Right lobe of liver (tissue), 6 donors: ENCODE measurements around the gene PDCD2. TPM values are rescaled to one million over a fixed set of nuclear protein-coding genes. Genes with fewer than 3 reads are reported as not detected.

Experiments used
- ATAC-seq, 4 donors: fragments of 200-7000 bp; cut with Tn5 transposase; one replicate each; pipeline ENCODE4 v1.9.1; 2020; ENCODE audit warnings: mild to moderate bottlenecking in 4 of 4, moderate library complexity in 4 of 4
- DNase-seq, 3 donors: peaks; one replicate each; pipeline ENCODE4 v3.0.0-alpha.2; 2020
- H3K27ac ChIP-seq, 3 donors: fragments of 200-600 bp; one replicate each; pipeline ENCODE4 v1.8.0; 2022
- H3K27me3 ChIP-seq, 2 donors: fragments of 200-600 bp; one replicate each; pipeline ENCODE4 v1.8.0; 2022
- H3K36me3 ChIP-seq, 4 donors: fragments of 200-600 bp; sonication (generic) in 1 of 4; one replicate each; pipeline versions ENCODE4 v1.5.1 to v1.8.0; 2017 to 2022; ENCODE audit warnings: control low read depth in 1 of 4
- H3K4me1 ChIP-seq, 4 donors: fragments of 200-600 bp; sonication (generic) in 1 of 4; one replicate each; pipeline versions ENCODE4 v1.5.1 to v1.8.0; 2017 to 2022; ENCODE audit warnings: control low read depth in 1 of 4
- H3K4me3 ChIP-seq, 3 donors: fragments of 200-600 bp; one replicate each; pipeline ENCODE4 v1.8.0; 2022
- H3K9me3 ChIP-seq, 4 donors: fragments of 200-600 bp; sonication (generic) in 1 of 4; one replicate each; pipeline versions ENCODE4 v1.5.1 to v1.8.0; 2017 to 2022; ENCODE audit warnings: control low read depth in 1 of 4
- CTCF ChIP-seq, 4 donors: fragments of 200-600 bp in 3 of 4; fragments of 450-650 bp in 1 of 4; IDR thresholded peaks; one replicate each; pipeline versions ENCODE4 v1.5.1 to v1.8.0; 2016 to 2022; ENCODE audit warnings: antibody characterized with exemption in 4 of 4, mild to moderate bottlenecking in 2 of 4
- POLR2A ChIP-seq: fragments of 450-650 bp; IDR thresholded peaks from one replicate; pipeline ENCODE4 v1.6.1; 2017; ENCODE audit warnings: antibody characterized with exemption, mild to moderate bottlenecking
- WGBS: methylation state at CpG from one replicate; pipeline ENCODE4 v1.1.6; 2018; ENCODE audit warnings: low coverage, low lambda C conversion rate; ENCODE audit not compliant: insufficient coverage; ENCODE audit errors: missing lambda C conversion rate; 5-methylcytosine and 5-hydroxymethylcytosine counted together
- intact Hi-C, 2 donors: fragments of 100-400 bp; cut with DNase I; formaldehyde crosslinking; loops; one replicate each; pipeline versions ENCODE4 v1.11.2 to v1.14.1; 2022
- total RNA-seq, 6 experiments: library from RNA; depleted of rRNA in 2 of 6; stranded (reverse); fragments of >200 nt in 2 of 6; fragmentation: NEBNext Ultra II Directional in 3 of 6; extraction: Animal tissue kit (Norgen Biotek cat#: 25700) in 3 of 6; gene quantifications; one replicate each; pipeline versions ENCODE4 v1.1.0 to v1.2.4, GENCODE V29; 2016 to 2023
- donor health status: DM: no; HTN: yes; CAD: no.
- donor health status: DM: no; HTN: no; CAD: no.
- donor health status: DM: no; HTN: no; CAD: no.
- donor health status: DM: no; HTN: yes; CAD: no.
- donor health status: DM: no; HTN: yes; CAD: no.

Gene PDCD2
- total RNA-seq, 6 experiments from 2014 or later = 22.3 to 57.8 (median 24.0) TPM

DNA sequence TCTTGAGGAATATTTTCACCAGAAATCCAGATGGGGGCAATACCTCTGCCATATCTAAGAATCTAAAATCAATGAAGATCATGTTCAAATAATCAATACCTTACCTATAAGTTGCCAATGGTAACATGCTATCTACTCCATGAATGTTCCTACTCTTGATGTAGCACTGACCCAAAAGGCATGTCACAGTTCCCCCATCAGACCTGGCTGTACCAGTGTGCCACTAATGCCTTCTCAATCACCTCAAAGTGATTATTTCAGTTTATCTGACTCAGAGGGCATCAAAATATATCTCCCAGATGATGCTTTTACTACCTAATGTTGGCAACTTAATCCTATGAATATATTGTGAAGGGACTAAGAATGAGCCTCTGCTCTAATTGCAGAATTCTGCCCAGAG is 5.5 kb downstream of the PDCD2 start:
- ATAC-seq = no peak
- H3K27ac ChIP-seq = no peak overlapping the region
- no peaks in the 10 kb centered on the region for H3K9me3 ChIP-seq
- peaks cover 0 to 8% (median 0%) of the 10 kb centered on the region in 4 donors for H3K4me1 ChIP-seq
- no peaks in the 10 kb centered on the region for H3K27me3 ChIP-seq
- H3K4me3 ChIP-seq = no peak overlapping the region
- no peak for DNase-seq
- H3K36me3 ChIP-seq = peaks cover 0 to 54% (median 11%) of the 10 kb centered on the region in 4 donors
- intact Hi-C loops = no loop called here
- TF ChIP-seq POLR2A (no peak), CTCF (IDR thresholded peaks at IDR 0.05) (no peak)

DNA sequence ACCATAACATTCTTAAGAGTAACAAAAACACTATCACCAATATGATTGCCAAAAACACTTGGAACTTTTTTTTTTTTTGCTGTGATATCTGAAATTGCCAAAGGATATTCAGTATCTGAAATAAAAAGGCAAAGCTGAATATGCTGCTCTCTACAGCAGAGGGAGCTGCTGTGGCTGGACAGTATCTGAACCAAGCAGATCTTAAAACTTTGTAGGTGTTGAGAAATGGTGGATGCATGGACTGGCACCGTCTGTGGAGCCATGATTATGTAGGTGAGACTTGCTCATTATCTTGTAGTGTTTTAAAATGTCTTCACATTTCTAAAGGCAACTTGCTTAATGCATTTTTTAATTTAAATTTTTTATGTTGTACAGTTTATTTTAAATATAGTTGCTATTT is 9.2 kb downstream of the PDCD2 start:
- intact Hi-C loops = no loop called here
- H3K27ac ChIP-seq = no peak overlapping the region
- ATAC-seq = no peak
- TF ChIP-seq CTCF (IDR thresholded peaks at IDR 0.05) (peak in 1 of 4 donors; percentile 8), POLR2A (no peak)
- peaks cover 0 to 63% (median 6%) of the 10 kb centered on the region in 4 donors for H3K36me3 ChIP-seq
- no peak overlapping the region for H3K4me3 ChIP-seq
- 94% methylated on average over 1 of the region's 1 CpG for WGBS
- no peak for DNase-seq
- no peaks in the 10 kb centered on the region for H3K9me3 ChIP-seq
- H3K27me3 ChIP-seq = no peaks in the 10 kb centered on the region
- no peaks in the 10 kb centered on the region for H3K4me1 ChIP-seq

DNA sequence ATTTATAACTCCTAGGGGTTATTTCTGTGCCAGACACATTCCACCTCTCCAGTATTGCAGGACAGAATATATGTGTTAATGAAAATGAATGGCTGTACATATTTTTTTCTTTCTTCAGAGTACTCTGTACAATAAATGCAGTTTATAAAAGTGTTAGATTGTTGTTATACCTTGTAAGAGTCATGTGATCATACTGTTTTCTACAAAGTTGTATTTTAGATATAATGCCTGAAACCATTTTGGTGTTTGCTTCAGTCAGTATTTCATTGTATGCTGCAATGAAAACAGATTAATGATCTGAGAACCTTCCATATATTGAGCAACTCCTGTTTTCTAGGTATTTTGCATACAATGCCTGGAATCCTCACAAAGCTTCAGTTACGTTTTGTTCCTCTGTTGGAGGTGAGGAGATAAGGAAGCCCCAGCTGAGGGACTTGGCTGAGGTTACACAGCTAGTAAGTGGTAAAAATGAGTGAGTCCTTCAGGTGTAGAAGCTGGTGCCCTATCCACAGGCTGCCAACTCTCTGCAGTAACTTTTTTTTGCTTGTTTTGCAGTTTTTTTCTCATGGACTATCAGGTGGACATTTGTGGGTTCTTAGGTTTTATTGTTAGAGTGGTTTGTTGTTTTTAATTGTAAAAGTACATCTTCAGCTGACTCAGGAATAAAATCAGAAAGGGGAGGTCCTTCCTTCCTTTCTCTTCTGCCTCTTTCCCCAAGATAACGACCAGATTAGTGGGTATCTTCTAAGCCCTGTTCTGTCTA is 11.6 kb downstream of the PDCD2 start:
- H3K4me3 ChIP-seq = no peak overlapping the region
- intact Hi-C loops = no loop called here
- 68% methylated on average over 2 of the region's 2 CpGs for WGBS
- ATAC-seq (no peak), DNase-seq (no peak)
- no peaks in the 10 kb centered on the region for H3K4me1 ChIP-seq
- H3K27ac ChIP-seq = no peak overlapping the region
- H3K9me3 ChIP-seq = no peaks in the 10 kb centered on the region
- H3K36me3 ChIP-seq = peaks cover 0 to 64% (median 9%) of the 10 kb centered on the region in 4 donors
- no peak for TF ChIP-seq CTCF (IDR thresholded peaks at IDR 0.05)
- TF ChIP-seq POLR2A = no peak
- no peaks in the 10 kb centered on the region for H3K27me3 ChIP-seq

DNA sequence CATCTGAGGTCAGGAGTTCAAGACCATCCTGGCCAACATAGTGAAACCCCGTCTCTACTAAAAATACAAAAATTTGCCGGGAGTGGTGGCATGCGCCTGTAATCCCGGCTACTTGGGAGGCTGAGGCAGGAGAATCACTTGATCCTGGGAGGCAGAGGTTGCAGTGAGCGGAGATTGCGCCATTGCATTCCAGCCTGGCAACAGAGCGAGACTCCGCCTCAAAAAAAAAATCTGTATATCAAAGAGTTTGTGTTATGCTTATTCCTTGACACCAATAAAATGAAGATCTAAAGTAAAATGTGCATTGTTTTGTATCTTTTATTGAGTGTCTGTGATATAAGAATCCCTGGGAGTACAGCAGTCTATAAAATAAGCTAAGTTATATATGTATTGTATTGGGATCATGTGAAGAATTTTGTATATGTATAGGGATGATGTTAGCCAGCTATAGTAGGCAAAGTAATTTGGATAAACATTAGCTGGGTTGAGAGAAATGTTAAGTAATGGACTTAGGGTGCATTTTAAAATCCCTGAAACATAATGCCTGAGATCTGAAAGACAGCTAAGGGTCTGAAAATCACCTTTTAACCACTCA is 19.4 kb downstream of the PDCD2 start:
- DNase-seq (no peak), ATAC-seq (no peak)
- H3K4me3 ChIP-seq = no peak overlapping the region
- intact Hi-C loops = no loop called here
- H3K27ac ChIP-seq = no peak overlapping the region
- WGBS = 92% methylated on average over 8 of the region's 8 CpGs
- H3K27me3 ChIP-seq = no peaks in the 10 kb centered on the region
- no peaks in the 10 kb centered on the region for H3K4me1 ChIP-seq
- TF ChIP-seq CTCF (IDR thresholded peaks at IDR 0.05) (no peak), POLR2A (no peak)
- no peaks in the 10 kb centered on the region for H3K9me3 ChIP-seq
- peaks cover 0 to 68% (median 15%) of the 10 kb centered on the region in 4 donors for H3K36me3 ChIP-seq
